GM23248 (cell line): ENCODE results near the gene PTPRN2. TPM values are rescaled to one million over a fixed set of nuclear protein-coding genes. Genes with fewer than 3 reads are reported as not detected.

Experiments
- DNase-seq: peaks from one replicate; pipeline ENCODE4 v3.0.0-alpha.2; 2015
- H2AFZ ChIP-seq: fragments of 200-600 bp; sonication (generic); 2 replicates; pipeline ENCODE4 v1.6.1; 2016; ENCODE audit warnings: antibody characterized with exemption
- H3F3A ChIP-seq: fragments of 200-600 bp; sonication (generic); 2 replicates; pipeline ENCODE4 v1.6.1; 2016; ENCODE audit warnings: mild to moderate bottlenecking, antibody characterized with exemption, mixed run types; ENCODE audit not compliant: insufficient read depth
- H3K27ac ChIP-seq: fragments of 200-600 bp; sonication (generic); 2 replicates; pipeline ENCODE4 v1.5.1; 2016; ENCODE audit warnings: mild to moderate bottlenecking
- H3K27me3 ChIP-seq: fragments of 200-600 bp; sonication (generic); replicated peaks from 2 replicates; pipeline ENCODE4 v1.6.1; 2016; ENCODE audit warnings: mild to moderate bottlenecking; ENCODE audit not compliant: insufficient read depth
- H3K36me3 ChIP-seq: fragments of 200-600 bp; sonication (generic); 2 replicates; pipeline ENCODE4 v1.6.1; 2016; ENCODE audit warnings: low read depth, mild to moderate bottlenecking
- H3K4me1 ChIP-seq: fragments of 200-600 bp; sonication (generic); 2 replicates; pipeline ENCODE4 v1.6.1; 2016; ENCODE audit warnings: mild to moderate bottlenecking; ENCODE audit not compliant: insufficient read depth
- H3K4me2 ChIP-seq: fragments of 200-600 bp; sonication (generic); one replicate; pipeline ENCODE4 v1.6.1; 2016; ENCODE audit warnings: mild to moderate bottlenecking; ENCODE audit not compliant: unreplicated experiment
- H3K4me3 ChIP-seq: fragments of 200-600 bp; sonication (generic); 2 replicates; pipeline ENCODE4 v1.5.1; 2016; ENCODE audit warnings: mild to moderate bottlenecking
- H3K79me2 ChIP-seq: fragments of 200-600 bp; sonication (generic); 2 replicates; pipeline ENCODE4 v1.6.1; 2016; ENCODE audit warnings: mild to moderate bottlenecking; ENCODE audit not compliant: insufficient read depth
- H3K9ac ChIP-seq: fragments of 200-600 bp; sonication (generic); 2 replicates; pipeline ENCODE4 v1.6.1; 2016; ENCODE audit warnings: mild to moderate bottlenecking
- H3K9me2 ChIP-seq: fragments of 200-600 bp; sonication (generic); 2 replicates; pipeline ENCODE4 v1.6.1; 2016; ENCODE audit warnings: mixed run types, mild to moderate bottlenecking, moderate library complexity; ENCODE audit not compliant: insufficient read depth
- H3K9me3 ChIP-seq: fragments of 200-600 bp; sonication (generic); one replicate; pipeline ENCODE4 v1.6.1; 2017; ENCODE audit warnings: low read depth
- H4K20me1 ChIP-seq: fragments of 200-600 bp; sonication (generic); 2 replicates; pipeline ENCODE4 v1.6.0; 2016; ENCODE audit not compliant: insufficient read depth
- EZH2 ChIP-seq: fragments of 200-600 bp; sonication (generic); IDR thresholded peaks from 2 replicates; pipeline ENCODE4 v1.6.1; 2018; ENCODE audit warnings: antibody characterized with exemption, mild to moderate bottlenecking; ENCODE audit not compliant: insufficient read depth, poor library complexity, severe bottlenecking
- EZH2phosphoT487 ChIP-seq: fragments of 200-600 bp; sonication (generic); IDR thresholded peaks from 2 replicates; pipeline ENCODE4 v1.6.1; 2018; ENCODE audit warnings: antibody characterized with exemption, moderate library complexity, mild to moderate bottlenecking, low read depth; ENCODE audit not compliant: insufficient read depth
- WGBS, 2 experiments: methylation state at CpG; one replicate each; pipeline ENCODE4 v1.1.6; 2015 to 2017; ENCODE audit warnings: low lambda C conversion rate in 2 of 2, low coverage in 1 of 2; ENCODE audit errors: missing lambda C conversion rate in 2 of 2; 5-methylcytosine and 5-hydroxymethylcytosine counted together
- in situ Hi-C: fragments of 300-500 bp; cut with MboI; formaldehyde crosslinking; loops from 2 replicates; pipeline ENCODE4 v1.15.0; 2020
- polyA plus RNA-seq: library from polyadenylated mRNA; unstranded; fragments of >200 nt; fragmentation: Nextera tagmentation; extraction: Ambion mirVana; gene quantifications from 2 replicates; pipeline ENCODE4 v1.2.1, GENCODE V29; 2016
- total RNA-seq: library from RNA; depleted of rRNA; stranded (reverse); fragments of >200 nt; shearing (Covaris generic); gene quantifications from 2 replicates; pipeline ENCODE4 v1.2.3, GENCODE V29; 2014

PTPRN2 gene
- total and polyA plus RNA-seq, 2 experiments from 2014 or later = 0.13 TPM; not detected in 1

- Histone ChIP-seq H3K4me3 (no peak overlapping the region), H3K9ac (no peak overlapping the region), H3K36me3 (no peaks in the 10 kb centered on the region), H3K27me3 (no peaks in the 10 kb centered on the region), H4K20me1 (no peaks in the 10 kb centered on the region), H2AFZ (no peak overlapping the region), H3K9me3 (no peaks in the 10 kb centered on the region), H3K4me1 (no peaks in the 10 kb centered on the region), H3K79me2 (no peaks in the 10 kb centered on the region), H3K9me2 (no peaks in the 10 kb centered on the region), H3F3A (no peaks in the 10 kb centered on the region), H3K4me2 (no peak overlapping the region), H3K27ac (no peak overlapping the region)
- DNase-seq = no peak
- WGBS, 2 experiments = 21 to 23% methylated on average over 18 of the region's 18 CpGs
- in situ Hi-C loops = no loop called here
- TF ChIP-seq EZH2 (no peak), EZH2phosphoT487 (no peak)
These were observed 834.8 kb downstream of the PTPRN2 start for GRCh38 chr7:157752832-157753291.

- Histone ChIP-seq H2AFZ (no peak overlapping the region), H3K9ac (no peak overlapping the region), H3K4me1 (no peaks in the 10 kb centered on the region), H3K4me2 (no peak overlapping the region), H3K4me3 (no peak overlapping the region), H3K79me2 (no peaks in the 10 kb centered on the region), H4K20me1 (no peaks in the 10 kb centered on the region), H3K27ac (no peak overlapping the region), H3F3A (no peaks in the 10 kb centered on the region), H3K36me3 (no peaks in the 10 kb centered on the region), H3K9me2 (no peaks in the 10 kb centered on the region), H3K9me3 (no peaks in the 10 kb centered on the region), H3K27me3 (no peaks in the 10 kb centered on the region)
- 40 to 41% methylated on average over 27 of the region's 27 CpGs for WGBS, 2 experiments
- DNase-seq = no peak
- in situ Hi-C loops = no loop called here
- TF ChIP-seq EZH2phosphoT487 (no peak), EZH2 (no peak)
These were observed 835.5 kb downstream of the PTPRN2 start for GRCh38 chr7:157751951-157752673.

- Histone ChIP-seq H4K20me1 (no peaks in the 10 kb centered on the region), H3K4me3 (no peak overlapping the region), H2AFZ (no peak overlapping the region), H3K9me2 (no peaks in the 10 kb centered on the region), H3K4me2 (no peak overlapping the region), H3K27me3 (no peaks in the 10 kb centered on the region), H3K9me3 (no peaks in the 10 kb centered on the region), H3F3A (no peaks in the 10 kb centered on the region), H3K36me3 (no peaks in the 10 kb centered on the region), H3K27ac (no peak overlapping the region), H3K9ac (no peak overlapping the region), H3K4me1 (no peaks in the 10 kb centered on the region), H3K79me2 (no peaks in the 10 kb centered on the region)
- in situ Hi-C loops = no loop called here
- no peak for DNase-seq
- TF ChIP-seq EZH2 (no peak), EZH2phosphoT487 (no peak)
- 55 to 60% methylated on average over 22 of the region's 22 CpGs for WGBS, 2 experiments
These were observed 836.2 kb downstream of the PTPRN2 start for GRCh38 chr7:157751406-157751805.

GRCh38 chr7:157750291-157750690, 837.3 kb downstream of the PTPRN2 start:
- Histone ChIP-seq H3K27me3 (no peaks in the 10 kb centered on the region), H2AFZ (no peak overlapping the region), H3K9me2 (no peaks in the 10 kb centered on the region), H3K27ac (no peak overlapping the region), H4K20me1 (no peaks in the 10 kb centered on the region), H3K9ac (no peak overlapping the region), H3K4me2 (no peak overlapping the region), H3K9me3 (no peaks in the 10 kb centered on the region), H3K36me3 (no peaks in the 10 kb centered on the region), H3K4me3 (no peak overlapping the region), H3F3A (no peaks in the 10 kb centered on the region), H3K4me1 (no peaks in the 10 kb centered on the region), H3K79me2 (no peaks in the 10 kb centered on the region)
- in situ Hi-C loops = no loop called here
- no peak for DNase-seq
- 27 to 28% methylated on average over 6 of the region's 6 CpGs for WGBS, 2 experiments
- TF ChIP-seq EZH2 (no peak), EZH2phosphoT487 (no peak)
